ENCODE data around the gene ABRACL. TPM values are rescaled to one million over a fixed set of nuclear protein-coding genes. Genes with fewer than 3 reads are reported as not detected.

ABRACL gene
- total and polyA plus RNA-seq, 2 of the 4 experiments (the other 2 are of a cell fraction), result 16.0 to 27.9 TPM

- Histone ChIP-seq H2BK120ac (ENCODE audit: low read depth, low read length) (no peak overlapping the region), H3K14ac (replicated peaks; ENCODE audit: low read depth, low read length) (no peak overlapping the region), H2AK5ac (ENCODE audit: low read depth, low read length) (no peak overlapping the region), H3K79me1 (ENCODE audit: low read depth in 1 of 2, low read length in 2 of 2) (peaks cover 32 to 41% of the 10 kb centered on the region in 2 experiments), H2BK5ac (ENCODE audit: low read depth, low read length, poor library complexity, severe bottlenecking) (no peak overlapping the region), H2BK15ac (ENCODE audit: low read depth, low read length) (no peak overlapping the region), H4K91ac (ENCODE audit: insufficient read depth, low read depth, low read length) (no peak overlapping the region), H3K56ac (ENCODE audit: extremely low read depth, insufficient read depth, low read length) (no peak overlapping the region), H3K27ac (ENCODE audit: insufficient read depth, low read length) (no peak overlapping the region), H3K4me3 (ENCODE audit: insufficient read depth, low read depth, low read length) (no peak overlapping the region), H3K4ac (ENCODE audit: low read depth, low read length) (no peak overlapping the region), H4K20me1 (ENCODE audit: insufficient read depth, low read length) (peaks cover 15% of the 10 kb centered on the region; the same call in 1 of the 2 replicates), H3K4me1 (ENCODE audit: control insufficient read depth, insufficient read depth, low read length) (no peaks in the 10 kb centered on the region), H2AK9ac (replicated peaks; ENCODE audit: low read depth, low read length, poor library complexity) (no peak overlapping the region), H3K27me3 (ENCODE audit: control insufficient read depth, insufficient read depth, low read length) (no peaks in the 10 kb centered on the region), H3K9ac (ENCODE audit: low read depth, low read length) (no peak overlapping the region), H3K4me2 (ENCODE audit: low read depth, low read length) (no peak overlapping the region), H3K9me3 (ENCODE audit: control insufficient read depth, insufficient read depth, low read length) (no peaks in the 10 kb centered on the region), H4K8ac (ENCODE audit: low read depth in 2 of 2, low read length in 2 of 2) (no peak overlapping the region), H2BK20ac (ENCODE audit: low read depth, low read length) (no peak overlapping the region), H2AFZ (replicated peaks; ENCODE audit: low read length, poor library complexity) (no peak overlapping the region), H3K18ac (ENCODE audit: low read depth, low read length) (no peak overlapping the region), H3K36me3 (ENCODE audit: control insufficient read depth, insufficient read depth, low read length) (no peaks in the 10 kb centered on the region), H4K5ac (ENCODE audit: low read depth, low read length) (no peak overlapping the region), H3K23ac (ENCODE audit: low read depth, low read length) (no peak overlapping the region), H3K9me1 (ENCODE audit: insufficient read depth, low read length) (peaks cover 4% of the 10 kb centered on the region; the same call in 1 of the 2 replicates)
- ChIA-PET CTCF (no interaction called here), POLR2A (ENCODE audit: unreplicated experiment) (no interaction called here)
- dilution Hi-C loops (cut with HindIII; ENCODE audit: low sequenced_read_pairs, unreplicated experiment), result no loop called here
- in situ Hi-C loops (cut with MboI; ENCODE audit: low sequenced_read_pairs), result no loop called here
- no TSS peak for BruUV-seq (replicated peaks)
- intact Hi-C loops (cut with micrococcal nuclease), result no loop called here
- WGBS, 2 experiments (ENCODE audit: extremely low coverage in 2 of 2, insufficient read length in 1 of 2), result 100% methylated on average over 1 of the region's 2 CpGs; no CpG with 5 or more reads in 1 of the 2 experiments
- no peak for TF ChIP-seq BHLHE40 (IDR thresholded peaks at IDR 0.05; ENCODE audit: low read depth, low read length)
- no peak for TF ChIP-seq CTCF (conservative IDR thresholded peaks at IDR 0.05; ENCODE audit: low read depth, low read length)
- no peak for TF ChIP-seq USF2 (IDR thresholded peaks at IDR 0.05; ENCODE audit: low read depth, low read length)
- TF ChIP-seq MXI1 (IDR thresholded peaks at IDR 0.05; ENCODE audit: borderline replicate concordance, low read depth, low read length), result no peak
- TF ChIP-seq SMC3 (IDR thresholded peaks at IDR 0.05; ENCODE audit: low read depth, low read length), result no peak
- TF ChIP-seq RAD21 (IDR thresholded peaks at IDR 0.05; ENCODE audit: low read length), result no peak
- TF ChIP-seq RFX5 (IDR thresholded peaks at IDR 0.05; ENCODE audit: low read depth, low read length), result no peak
- TF ChIP-seq ELK1 (IDR thresholded peaks at IDR 0.05; ENCODE audit: borderline replicate concordance, low read depth, low read length), result no peak
- no peak for TF ChIP-seq CHD1 (IDR thresholded peaks at IDR 0.05; ENCODE audit: low read depth, low read length)
- no peak for TF ChIP-seq FOS (IDR thresholded peaks at IDR 0.05; ENCODE audit: low read depth, low read length)
- TF ChIP-seq RCOR1 (IDR thresholded peaks at IDR 0.05; ENCODE audit: insufficient replicate concordance, low read length), result no peak
- DNase-seq (peak; percentile 17), ATAC-seq (ENCODE audit: low read depth) (peak; percentile 57; the same call in 1 of the 2 replicates)
Measured at GRCh38 chr6:138979365-138979764, 49.2 kb upstream of the ABRACL start.

All from IMR-90 (cell line).